ENCODE results near the gene CA11.
"Not testable (repeated sequence)": the region's sequence is repeated elsewhere in the genome, so short reads cannot be mapped to it uniquely, and the experiment has no call there.

The CA11 gene

DNA sequence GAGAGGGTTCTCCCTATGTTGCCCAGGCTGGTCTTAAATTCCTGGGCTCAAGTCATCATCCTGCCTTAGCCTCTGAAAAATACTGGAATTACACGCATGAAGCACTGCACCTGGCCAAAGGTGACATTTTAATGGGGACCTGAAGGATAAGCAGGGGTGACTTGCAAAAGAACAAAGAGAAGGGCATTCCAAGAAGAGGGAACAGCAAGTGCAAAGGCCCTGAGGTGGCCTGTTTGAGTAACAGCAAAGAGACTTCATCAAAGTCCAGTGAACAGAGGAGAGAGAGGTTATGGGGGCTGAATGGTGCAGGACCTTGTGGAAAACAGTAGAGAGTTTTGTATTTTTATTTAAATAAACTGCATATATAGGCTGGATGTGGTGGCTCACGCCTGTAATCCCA, 4.1 kb downstream of the CA11 start:
- DNase-seq (ENCODE audit: low read depth), result no peak

GRCh38 chr19:48639483-48640375, 6.3 kb downstream of the CA11 start:
- no peak for DNase-seq (ENCODE audit: low read depth)

DNA sequence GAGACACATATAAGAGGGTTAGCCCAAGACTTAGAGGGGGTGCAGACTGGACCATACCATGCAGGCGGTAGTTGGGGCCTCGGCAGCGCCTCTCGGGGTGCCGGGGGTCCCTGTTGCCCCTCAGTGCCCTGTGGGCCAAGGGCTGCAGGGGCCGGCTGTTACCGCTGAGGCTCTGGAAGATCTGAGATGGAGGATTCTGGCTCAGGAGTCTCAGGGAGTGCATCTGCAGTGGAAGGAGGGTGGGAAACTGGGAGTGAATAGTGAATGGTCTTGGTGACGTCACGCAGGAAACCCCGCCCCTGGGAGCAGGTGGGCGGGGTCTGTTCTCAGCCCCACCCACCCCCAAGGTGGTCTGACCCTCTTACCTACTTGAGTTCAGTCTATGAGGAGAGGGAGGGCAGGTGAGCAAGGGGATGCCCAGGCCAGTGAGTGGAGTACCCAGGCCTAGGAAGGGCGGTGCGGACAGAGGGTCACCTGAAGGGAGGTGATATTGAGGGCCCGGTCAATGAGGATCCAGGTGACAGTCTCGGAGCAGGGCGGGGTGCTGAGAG, 7.1 kb downstream of the CA11 start:
- DNase-seq (ENCODE audit: low read depth), result no peak

- no peak for DNase-seq (ENCODE audit: low read depth)
Observed at GRCh38 chr19:48637948-48638830, 7.8 kb downstream of the CA11 start.

DNA sequence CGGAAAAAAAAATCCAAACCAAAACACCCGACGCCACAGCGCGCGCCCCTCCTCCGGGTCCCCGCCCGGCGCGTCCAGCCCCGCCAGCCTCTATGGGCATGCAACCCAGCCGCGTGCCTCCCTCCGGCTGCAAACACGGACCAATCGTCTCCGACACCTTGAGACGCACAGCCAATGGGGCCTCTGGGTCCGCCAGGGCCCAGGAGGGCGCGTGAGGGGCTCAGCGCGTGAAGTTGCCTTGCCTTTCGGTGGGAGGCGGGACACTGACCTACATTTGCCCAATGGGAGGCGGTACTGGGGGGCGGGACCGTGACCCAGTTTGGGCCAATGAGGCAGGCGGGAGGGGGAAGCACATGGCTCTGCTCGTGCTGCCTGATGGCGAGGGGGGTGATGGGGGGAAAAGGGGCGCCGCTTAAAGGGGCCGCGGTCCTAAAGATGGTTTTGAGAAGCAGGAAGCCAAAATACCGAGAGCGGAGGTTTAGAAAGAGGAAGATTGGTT, 8.5 kb downstream of the CA11 start:
- DNase-seq (ENCODE audit: low read depth), result peak; percentile 99

- DNase-seq (ENCODE audit: low read depth), result no peak
Observed at GRCh38 chr19:48636859-48637448, 9.0 kb downstream of the CA11 start, which contains the start of gene DBP. TSS of gene DBP (minus strand) at chr19:48637379. CDS start at chr19:48636994, 385 bp downstream.

- no peak for DNase-seq (ENCODE audit: low read depth)
Observed at GRCh38 chr19:48635966-48636858, 9.8 kb downstream of the CA11 start.

- DNase-seq (ENCODE audit: low read depth), result peak; percentile 60
Observed at GRCh38 chr19:48635263-48635965, 10.6 kb downstream of the CA11 start.

DNA sequence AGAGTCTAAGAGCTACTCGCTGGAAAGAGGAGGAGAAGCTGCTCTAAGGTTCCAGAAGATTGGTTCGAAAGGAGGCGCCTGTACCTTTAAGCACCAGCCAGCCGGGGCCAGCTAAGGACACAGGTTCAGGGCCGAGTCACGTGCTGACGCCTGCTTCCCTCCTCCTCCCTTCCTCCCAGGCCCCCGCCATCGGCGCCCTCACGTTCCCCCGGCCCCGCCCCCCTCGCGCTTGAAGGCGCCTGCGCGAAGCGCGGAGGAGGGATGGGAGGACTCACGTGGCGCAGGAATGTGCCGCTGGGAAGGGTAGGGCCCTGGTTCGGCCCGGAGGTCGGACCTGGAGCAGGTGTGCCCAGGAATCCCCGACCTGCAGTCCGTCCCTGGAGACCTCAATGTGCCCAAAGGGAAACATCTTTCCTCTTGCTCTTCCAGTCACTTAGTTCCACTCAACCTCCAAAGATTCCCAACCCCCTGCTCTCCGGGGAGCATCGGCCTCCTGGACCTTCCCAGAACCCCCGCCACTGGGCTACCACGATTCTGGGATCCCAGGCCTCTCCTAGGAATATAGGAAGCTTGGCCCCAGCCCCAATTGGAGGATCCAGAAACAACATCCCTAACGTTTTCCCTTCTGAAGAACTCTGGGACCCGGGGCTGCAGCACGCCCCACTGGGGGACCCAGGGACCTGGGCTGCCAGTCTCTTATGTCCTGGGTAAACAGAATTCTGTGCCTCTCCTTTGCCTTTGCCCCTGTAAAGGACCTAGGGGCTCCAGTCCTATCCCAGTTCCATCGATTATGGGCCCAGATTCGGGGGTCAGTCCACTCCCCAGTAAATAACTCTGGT, 11.3 kb downstream of the CA11 start:
- DNase-seq (ENCODE audit: low read depth), result peak; percentile 90

GRCh38 chr19:48634036-48634342, 12.0 kb downstream of the CA11 start:
- no peak for DNase-seq (ENCODE audit: low read depth)

DNA sequence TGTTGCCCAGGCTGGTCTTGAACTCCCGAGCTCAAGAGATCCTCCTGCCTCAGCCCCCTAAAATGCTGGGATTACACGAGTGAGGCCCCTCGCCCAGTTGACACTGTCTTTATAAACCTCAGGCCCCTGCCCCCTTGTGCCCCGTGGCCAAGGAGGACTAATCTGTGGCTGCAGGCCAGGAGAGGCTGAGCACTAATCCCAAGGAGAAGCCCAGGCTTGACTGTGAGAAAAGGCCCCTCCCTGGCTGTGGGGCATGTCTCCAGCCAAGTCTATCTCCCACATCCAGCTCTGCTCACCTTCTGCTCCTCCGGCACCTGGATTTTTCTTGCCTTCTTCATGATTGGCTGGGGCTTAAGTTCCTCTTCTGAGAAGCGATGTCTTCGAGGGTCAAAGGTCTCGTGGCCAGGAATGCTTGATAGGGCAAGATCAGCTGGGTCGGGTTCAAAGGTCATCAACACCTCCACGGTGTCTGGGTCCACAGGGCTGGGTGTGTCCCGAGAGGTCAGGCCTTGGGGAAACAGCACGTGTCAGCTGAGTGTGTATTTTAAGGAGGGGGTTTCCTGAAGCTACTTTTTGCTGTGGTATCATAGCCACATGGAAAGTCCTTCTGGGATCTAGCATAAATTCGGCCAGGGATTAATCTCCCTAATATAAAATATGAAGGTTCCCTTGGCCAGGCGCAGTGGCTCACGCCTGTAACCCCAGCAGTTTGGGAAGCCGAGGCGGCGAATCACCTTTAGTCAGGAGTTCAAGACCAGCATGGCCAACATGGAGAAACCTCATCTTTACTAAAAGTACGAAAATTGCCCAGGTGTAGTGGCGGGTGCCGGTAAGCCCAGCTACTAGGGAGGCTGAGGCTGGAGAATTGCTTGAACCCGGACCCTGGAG, 12.6 kb downstream of the CA11 start:
- DNase-seq (ENCODE audit: low read depth), result no peak

DNA sequence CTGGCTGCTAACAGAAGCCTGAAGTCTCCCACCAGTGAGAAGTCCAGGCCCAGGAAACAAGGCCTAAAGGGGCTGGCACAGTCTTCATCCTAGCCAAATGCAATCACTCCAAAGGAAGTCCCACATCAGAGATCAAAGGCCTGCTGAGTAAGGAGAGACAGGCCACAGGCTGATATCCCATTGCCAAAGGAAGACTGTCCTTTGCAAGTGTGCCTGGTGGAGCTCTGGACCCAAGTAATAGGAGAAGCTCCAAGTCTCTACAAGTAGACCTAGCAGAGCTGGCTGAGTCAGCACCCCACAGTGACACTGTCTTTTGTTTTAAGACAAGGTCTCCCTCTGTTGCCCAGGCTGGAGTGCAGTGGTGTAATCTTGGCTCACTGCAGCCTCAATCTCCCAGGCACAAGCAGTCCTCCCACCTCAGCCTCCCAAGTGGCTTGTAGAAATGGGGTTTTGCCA, 13.3 kb downstream of the CA11 start:
- DNase-seq (ENCODE audit: low read depth), result no peak

DNA sequence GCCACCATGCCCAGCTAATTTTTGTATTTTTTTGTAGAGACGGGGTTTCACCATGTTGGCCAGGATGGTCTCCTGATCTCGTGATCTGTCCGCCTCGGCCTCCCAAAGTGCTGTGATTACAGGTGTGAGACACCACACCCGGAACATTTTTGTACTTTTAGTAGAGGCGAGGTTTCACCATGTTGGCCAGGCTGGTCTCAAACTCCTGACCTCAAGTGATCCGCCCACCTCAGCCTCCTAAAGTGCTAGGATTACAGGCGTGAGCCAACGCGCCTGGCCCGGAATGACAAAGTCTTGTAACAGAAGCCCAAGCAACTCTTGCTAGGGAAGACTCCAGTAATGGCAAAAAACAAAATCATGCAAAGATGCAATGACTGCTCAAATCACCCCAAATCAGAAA, 13.7 kb downstream of the CA11 start:
- not testable (repeated sequence) for DNase-seq (ENCODE audit: low read depth)

DNA sequence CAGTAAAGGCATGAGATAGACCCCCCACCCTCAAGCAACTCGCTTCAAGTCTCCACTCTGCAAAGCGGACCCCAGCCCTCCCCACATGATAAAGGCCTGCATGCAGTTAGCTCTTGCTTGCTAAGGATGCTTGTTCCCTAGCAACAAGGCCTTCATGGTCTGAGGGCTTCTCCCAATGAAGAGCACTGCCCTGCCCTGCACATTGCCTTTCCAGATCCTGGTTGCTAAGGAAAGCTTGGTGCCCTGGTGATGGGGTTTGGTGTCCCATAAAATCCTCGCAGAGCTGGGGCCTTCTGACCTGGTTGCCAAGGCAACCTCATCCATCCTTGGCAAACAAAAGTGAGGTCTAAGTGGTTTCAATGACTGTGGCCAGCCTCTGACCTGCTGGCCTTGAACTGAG, 14.8 kb downstream of the CA11 start:
- DNase-seq (ENCODE audit: low read depth), result no peak

GRCh38 chr19:48630296-48631063, 15.5 kb downstream of the CA11 start:
- DNase-seq (ENCODE audit: low read depth), result no peak

DNA sequence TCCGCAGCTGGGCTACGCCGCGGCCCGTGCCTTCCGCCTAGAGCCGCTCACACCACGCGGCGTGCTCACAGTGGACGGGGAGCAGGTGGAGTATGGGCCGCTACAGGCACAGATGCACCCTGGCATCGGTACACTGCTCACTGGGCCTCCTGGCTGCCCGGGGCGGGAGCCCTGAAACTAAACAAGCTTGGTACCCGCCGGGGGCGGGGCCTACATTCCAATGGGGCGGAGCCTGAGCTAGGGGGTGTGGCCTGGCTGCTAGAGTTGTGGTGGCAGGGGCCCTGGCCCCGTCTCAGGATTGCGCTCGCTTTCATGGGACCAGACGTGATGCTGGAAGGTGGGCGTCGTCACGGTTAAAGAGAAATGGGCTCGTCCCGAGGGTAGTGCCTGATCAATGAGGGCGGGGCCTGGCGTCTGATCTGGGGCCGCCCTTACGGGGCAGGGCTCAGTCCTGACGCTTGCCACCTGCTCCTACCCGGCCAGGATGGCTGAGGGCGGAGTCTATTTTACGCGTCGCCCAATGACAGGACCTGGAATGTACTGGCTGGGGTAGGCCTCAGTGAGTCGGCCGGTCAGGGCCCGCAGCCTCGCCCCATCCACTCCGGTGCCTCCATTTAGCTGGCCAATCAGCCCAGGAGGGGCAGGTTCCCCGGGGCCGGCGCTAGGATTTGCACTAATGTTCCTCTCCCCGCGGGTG, 16.2 kb downstream of the CA11 start:
- no peak for DNase-seq (ENCODE audit: low read depth)

GRCh38 chr19:48629297-48629598, 16.7 kb downstream of the CA11 start:
- no peak for DNase-seq (ENCODE audit: low read depth)

Data from stimulated activated CD8-positive, alpha-beta memory T cell treated with anti-CD3 and anti-CD28 coated beads, Interleukin-7, amount 100 ng/mL, for 24 hours (primary cell).